ENCODE results near the gene SS18.

Gene SS18

GRCh38 chr18:25985707-25986394 lies 104.6 kb downstream of the SS18 start:
- DNase-seq: no peak
- H3K9me3 ChIP-seq: no peaks in the 10 kb centered on the region
- H3K27me3 ChIP-seq: no peaks in the 10 kb centered on the region

GRCh38 chr18:25983730-25984129 lies 106.7 kb downstream of the SS18 start:
- no peaks in the 10 kb centered on the region for H3K4me1 ChIP-seq
- no peak overlapping the region for H3K4me3 ChIP-seq
- no peaks in the 10 kb centered on the region for H3K36me3 ChIP-seq
- no peaks in the 10 kb centered on the region for H3K27me3 ChIP-seq
- no peak for DNase-seq
- intact Hi-C loops (cut with DNase I; ENCODE audit: low total_unique reads): no loop called here
- no peak overlapping the region for H3K27ac ChIP-seq
- no peaks in the 10 kb centered on the region for H3K9me3 ChIP-seq
- TF ChIP-seq CTCF (IDR thresholded peaks at IDR 0.05): no peak

More at GRCh38 chr18:25985707-25986394, 104.6 kb downstream of the SS18 start:
- H3K4me3 ChIP-seq: no peak overlapping the region
- intact Hi-C loops (cut with DNase I; ENCODE audit: low total_unique reads): no loop called here
- H3K27ac ChIP-seq: no peak overlapping the region
- no peaks in the 10 kb centered on the region for H3K36me3 ChIP-seq
- no peak for TF ChIP-seq CTCF (IDR thresholded peaks at IDR 0.05)
- no peaks in the 10 kb centered on the region for H3K4me1 ChIP-seq

- no peak for TF ChIP-seq CTCF (IDR thresholded peaks at IDR 0.05)
- no peak for DNase-seq
- Histone ChIP-seq H3K36me3 (no peaks in the 10 kb centered on the region), H3K27me3 (no peaks in the 10 kb centered on the region), H3K4me3 (no peak overlapping the region), H3K4me1 (no peaks in the 10 kb centered on the region), H3K9me3 (no peaks in the 10 kb centered on the region), H3K27ac (no peak overlapping the region)
- intact Hi-C loops (cut with DNase I; ENCODE audit: low total_unique reads): no loop called here
Measured at GRCh38 chr18:25982961-25983360, 107.5 kb downstream of the SS18 start.

- no peak overlapping the region for H3K4me3 ChIP-seq
- H3K4me1 ChIP-seq: no peaks in the 10 kb centered on the region
- H3K36me3 ChIP-seq: no peaks in the 10 kb centered on the region
- DNase-seq: no peak
- TF ChIP-seq CTCF (IDR thresholded peaks at IDR 0.05): no peak
- no peaks in the 10 kb centered on the region for H3K9me3 ChIP-seq
- H3K27ac ChIP-seq: no peak overlapping the region
- intact Hi-C loops (cut with DNase I; ENCODE audit: low total_unique reads): no loop called here
- H3K27me3 ChIP-seq: no peaks in the 10 kb centered on the region
Measured at GRCh38 chr18:25982153-25982552, 108.3 kb downstream of the SS18 start.

GRCh38 chr18:25979369-25980040 lies 110.9 kb downstream of the SS18 start:
- no peak for DNase-seq
- H3K4me3 ChIP-seq: no peak overlapping the region
- TF ChIP-seq CTCF (IDR thresholded peaks at IDR 0.05): no peak

More at GRCh38 chr18:25979369-25980040, 110.9 kb downstream of the SS18 start:
- intact Hi-C loops (cut with DNase I; ENCODE audit: low total_unique reads): no loop called here
- H3K9me3 ChIP-seq: no peaks in the 10 kb centered on the region
- no peaks in the 10 kb centered on the region for H3K4me1 ChIP-seq
- H3K27ac ChIP-seq: no peak overlapping the region
- no peaks in the 10 kb centered on the region for H3K36me3 ChIP-seq
- no peaks in the 10 kb centered on the region for H3K27me3 ChIP-seq

All from tibial artery (tissue), 4 donors.